ENCODE data around the gene FILIP1L.

The FILIP1L gene

GRCh38 chr3:100125161-100125938 lies 11.0 kb upstream of the FILIP1L start:
- no peak for DNase-seq (ENCODE audit: low spot score)

GRCh38 chr3:100124201-100124761 lies 10.0 kb upstream of the FILIP1L start:
- no peak for DNase-seq (ENCODE audit: low spot score)

- DNase-seq (ENCODE audit: low spot score), result no peak
Observed at GRCh38 chr3:100123112-100123511, 8.8 kb upstream of the FILIP1L start.

- DNase-seq (ENCODE audit: low spot score), result no peak
Observed at GRCh38 chr3:100122321-100122720, 8.0 kb upstream of the FILIP1L start.

- DNase-seq (ENCODE audit: low spot score), result no peak
Observed at GRCh38 chr3:100120693-100121092, 6.4 kb upstream of the FILIP1L start.

GRCh38 chr3:100120012-100120411 lies 5.7 kb upstream of the FILIP1L start:
- no peak for DNase-seq (ENCODE audit: low spot score)

- no peak for DNase-seq (ENCODE audit: low spot score)
Observed at GRCh38 chr3:100117093-100117492, 2.8 kb upstream of the FILIP1L start.

- no peak for DNase-seq (ENCODE audit: low spot score)
Observed at GRCh38 chr3:100113723-100114412, 433 bp downstream of the FILIP1L start.

- DNase-seq (ENCODE audit: low spot score), result no peak
Observed at GRCh38 chr3:100111728-100112127, 2.6 kb downstream of the FILIP1L start.

- no peak for DNase-seq (ENCODE audit: low spot score)
Observed at GRCh38 chr3:100110162-100110561, 4.1 kb downstream of the FILIP1L start.

- no peak for DNase-seq (ENCODE audit: low spot score)
Observed at GRCh38 chr3:100108464-100109079, 5.7 kb downstream of the FILIP1L start.

- no peak for DNase-seq (ENCODE audit: low spot score)
Observed at GRCh38 chr3:100107221-100107814, 7.0 kb downstream of the FILIP1L start.

- no peak for DNase-seq (ENCODE audit: low spot score)
Observed at GRCh38 chr3:100106531-100107141, 7.7 kb downstream of the FILIP1L start.

- DNase-seq (ENCODE audit: low spot score), result no peak
Observed at GRCh38 chr3:100106094-100106493, 8.2 kb downstream of the FILIP1L start.

- DNase-seq (ENCODE audit: low spot score), result no peak
Observed at GRCh38 chr3:100105501-100105900, 8.8 kb downstream of the FILIP1L start.

GRCh38 chr3:100104817-100105413 lies 9.4 kb downstream of the FILIP1L start:
- DNase-seq (ENCODE audit: low spot score), result no peak

GRCh38 chr3:100104442-100104798 lies 9.9 kb downstream of the FILIP1L start:
- no peak for DNase-seq (ENCODE audit: low spot score)

GRCh38 chr3:100103558-100104441 lies 10.5 kb downstream of the FILIP1L start:
- no peak for DNase-seq (ENCODE audit: low spot score)

GRCh38 chr3:100102757-100103156 lies 11.5 kb downstream of the FILIP1L start:
- no peak for DNase-seq (ENCODE audit: low spot score)

GRCh38 chr3:100100425-100100824 lies 13.9 kb downstream of the FILIP1L start:
- DNase-seq (ENCODE audit: low spot score), result no peak

- DNase-seq (ENCODE audit: low spot score), result no peak
Observed at GRCh38 chr3:100099621-100100020, 14.7 kb downstream of the FILIP1L start.
